ENCODE data around the gene CD36.

CD36 gene

GRCh38 chr7:80635998-80636397 lies 2.4 kb upstream of the CD36 start:
- no peaks in the 10 kb centered on the region for H3K27me3 Mint-ChIP-seq (ENCODE audit: low read depth)
- no peaks in the 10 kb centered on the region for H3K36me3 Mint-ChIP-seq (ENCODE audit: low read depth)
- H3K4me3 Mint-ChIP-seq: no peak overlapping the region
- H3K27ac Mint-ChIP-seq: no peak overlapping the region
- no peaks in the 10 kb centered on the region for H3K4me1 Mint-ChIP-seq (ENCODE audit: low read depth)
- no peaks in the 10 kb centered on the region for H3K9me3 Mint-ChIP-seq

GRCh38 chr7:80636709-80637108 lies 1.7 kb upstream of the CD36 start:
- H3K9me3 Mint-ChIP-seq: no peaks in the 10 kb centered on the region
- H3K36me3 Mint-ChIP-seq (ENCODE audit: low read depth): no peaks in the 10 kb centered on the region
- no peaks in the 10 kb centered on the region for H3K4me1 Mint-ChIP-seq (ENCODE audit: low read depth)
- no peaks in the 10 kb centered on the region for H3K27me3 Mint-ChIP-seq (ENCODE audit: low read depth)
- H3K27ac Mint-ChIP-seq: no peak overlapping the region
- no peak overlapping the region for H3K4me3 Mint-ChIP-seq

DNA sequence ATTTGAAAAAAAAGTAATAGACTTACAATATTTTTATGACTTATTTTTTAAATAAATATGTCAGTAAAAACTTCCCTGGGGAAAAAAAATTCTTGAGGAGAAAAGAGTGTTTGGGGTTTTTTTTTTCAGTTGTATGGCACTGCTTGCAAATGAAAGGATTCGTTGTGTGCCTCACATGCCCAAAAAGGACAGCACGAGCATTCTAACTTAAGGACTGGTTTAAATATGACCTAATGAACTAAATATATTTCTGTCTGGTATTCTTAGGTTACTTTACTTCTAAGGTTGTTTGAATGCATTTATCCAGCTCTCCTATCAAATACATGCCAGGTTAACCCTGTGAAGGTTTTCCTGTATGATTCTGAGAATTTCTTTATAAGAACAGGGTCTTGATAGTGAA lies 988 bp upstream of the CD36 start:
- no peaks in the 10 kb centered on the region for H3K27me3 Mint-ChIP-seq (ENCODE audit: low read depth)
- no peaks in the 10 kb centered on the region for H3K9me3 Mint-ChIP-seq
- H3K36me3 Mint-ChIP-seq (ENCODE audit: low read depth): no peaks in the 10 kb centered on the region
- no peaks in the 10 kb centered on the region for H3K4me1 Mint-ChIP-seq (ENCODE audit: low read depth)
- H3K27ac Mint-ChIP-seq: no peak overlapping the region
- H3K4me3 Mint-ChIP-seq: no peak overlapping the region

DNA sequence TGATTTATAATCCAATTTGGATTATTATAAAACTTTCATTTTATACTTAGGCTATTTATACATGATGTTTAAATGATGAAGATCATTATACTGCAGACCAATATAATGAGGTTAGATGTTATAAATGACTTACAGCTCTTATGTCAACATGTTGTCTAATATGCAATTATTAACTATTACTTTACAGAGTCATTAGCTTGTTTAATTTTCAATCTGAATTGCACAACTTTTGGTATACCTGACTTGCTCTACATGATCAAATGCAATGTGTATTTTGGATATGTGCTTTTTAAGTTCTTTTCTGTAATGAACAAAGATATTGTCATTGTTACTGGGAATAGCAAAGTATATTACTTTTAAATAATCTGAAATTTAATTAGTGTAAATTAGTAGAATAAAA lies 569 bp downstream of the CD36 start:
- no peak overlapping the region for H3K4me3 Mint-ChIP-seq
- H3K36me3 Mint-ChIP-seq (ENCODE audit: low read depth): no peaks in the 10 kb centered on the region
- no peak overlapping the region for H3K27ac Mint-ChIP-seq
- H3K4me1 Mint-ChIP-seq (ENCODE audit: low read depth): no peaks in the 10 kb centered on the region
- H3K9me3 Mint-ChIP-seq: no peaks in the 10 kb centered on the region
- H3K27me3 Mint-ChIP-seq (ENCODE audit: low read depth): no peaks in the 10 kb centered on the region

- Mint-ChIP-seq H3K4me3 (no peak overlapping the region), H3K36me3 (ENCODE audit: low read depth) (no peaks in the 10 kb centered on the region), H3K27me3 (ENCODE audit: low read depth) (no peaks in the 10 kb centered on the region), H3K9me3 (no peaks in the 10 kb centered on the region), H3K4me1 (ENCODE audit: low read depth) (no peaks in the 10 kb centered on the region), H3K27ac (no peak overlapping the region)
Measured at GRCh38 chr7:80640846-80641245, 2.4 kb downstream of the CD36 start.

DNA sequence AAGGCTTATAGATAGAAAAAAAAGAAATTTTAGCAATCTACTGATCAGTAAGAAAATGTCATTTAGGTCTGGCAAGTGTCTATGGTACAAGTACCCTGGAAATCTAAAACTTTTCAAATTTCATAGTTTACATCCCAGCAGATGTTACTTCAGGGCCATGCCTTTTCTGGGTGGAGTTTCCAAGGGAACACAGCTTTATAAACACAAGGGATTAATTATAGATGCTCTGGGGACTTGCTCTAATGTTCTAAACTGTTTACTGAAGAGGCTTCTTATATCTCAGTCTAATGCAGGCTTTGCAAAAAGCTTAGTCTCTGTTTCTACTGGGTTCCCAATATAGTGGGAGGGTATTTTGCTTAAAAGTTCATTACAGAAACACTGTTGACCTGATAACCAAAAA lies 3.1 kb downstream of the CD36 start:
- Mint-ChIP-seq H3K36me3 (ENCODE audit: low read depth) (no peaks in the 10 kb centered on the region), H3K4me3 (no peak overlapping the region), H3K27ac (no peak overlapping the region), H3K27me3 (ENCODE audit: low read depth) (no peaks in the 10 kb centered on the region), H3K4me1 (ENCODE audit: low read depth) (no peaks in the 10 kb centered on the region), H3K9me3 (no peaks in the 10 kb centered on the region)

DNA sequence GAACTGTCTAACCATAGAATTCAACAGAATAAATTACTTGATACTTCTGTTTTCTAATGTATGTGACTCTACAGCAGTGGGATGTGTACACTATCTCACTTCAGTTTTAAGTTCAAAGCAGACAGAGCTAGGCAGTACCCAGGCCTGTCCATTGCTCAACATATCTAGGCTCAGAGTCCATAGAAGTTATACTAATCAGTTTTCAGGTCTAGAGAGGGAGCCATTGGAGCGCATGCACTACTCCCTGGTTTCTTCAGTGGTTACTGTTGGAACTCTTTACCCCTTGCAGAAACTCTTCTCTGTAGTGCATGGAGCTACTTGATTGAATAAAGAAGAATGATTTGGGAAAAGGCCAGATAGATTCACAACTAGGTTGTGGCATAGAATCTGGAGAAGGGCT lies 4.4 kb downstream of the CD36 start:
- H3K36me3 Mint-ChIP-seq (ENCODE audit: low read depth): no peaks in the 10 kb centered on the region
- H3K4me3 Mint-ChIP-seq: no peak overlapping the region
- no peaks in the 10 kb centered on the region for H3K4me1 Mint-ChIP-seq (ENCODE audit: low read depth)
- H3K27ac Mint-ChIP-seq: no peak overlapping the region
- no peaks in the 10 kb centered on the region for H3K27me3 Mint-ChIP-seq (ENCODE audit: low read depth)
- H3K9me3 Mint-ChIP-seq: no peaks in the 10 kb centered on the region

DNA sequence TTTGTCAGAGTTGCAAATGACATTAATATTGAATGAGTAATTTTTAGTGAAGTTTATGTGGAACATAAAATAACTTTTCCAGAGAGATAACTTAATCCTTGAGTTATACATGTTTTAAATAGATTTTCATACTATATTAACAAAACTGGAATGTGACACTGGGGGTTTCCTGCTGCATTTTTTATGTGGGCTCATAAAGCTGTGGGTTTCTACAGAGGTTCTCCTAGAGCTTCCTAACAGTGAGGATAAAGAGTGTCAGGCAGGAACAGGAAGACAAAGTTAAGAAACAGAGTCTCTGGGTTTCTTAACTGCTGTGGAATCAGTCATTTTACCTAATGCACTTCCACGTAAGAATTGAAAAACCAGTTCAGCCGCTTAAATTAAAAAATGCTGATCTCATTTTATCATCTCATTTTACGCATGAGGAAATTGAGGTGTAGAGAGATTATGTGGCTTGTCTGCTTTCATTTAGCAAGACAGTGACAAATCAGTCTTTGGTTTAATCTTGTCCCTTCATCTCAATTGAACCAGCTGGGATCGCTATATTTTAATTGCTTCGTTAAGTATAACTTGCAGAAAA lies 5.0 kb downstream of the CD36 start:
- no peak overlapping the region for H3K4me3 Mint-ChIP-seq
- no peaks in the 10 kb centered on the region for H3K9me3 Mint-ChIP-seq
- no peaks in the 10 kb centered on the region for H3K36me3 Mint-ChIP-seq (ENCODE audit: low read depth)
- H3K27me3 Mint-ChIP-seq (ENCODE audit: low read depth): no peaks in the 10 kb centered on the region
- no peak overlapping the region for H3K27ac Mint-ChIP-seq
- no peaks in the 10 kb centered on the region for H3K4me1 Mint-ChIP-seq (ENCODE audit: low read depth)

DNA sequence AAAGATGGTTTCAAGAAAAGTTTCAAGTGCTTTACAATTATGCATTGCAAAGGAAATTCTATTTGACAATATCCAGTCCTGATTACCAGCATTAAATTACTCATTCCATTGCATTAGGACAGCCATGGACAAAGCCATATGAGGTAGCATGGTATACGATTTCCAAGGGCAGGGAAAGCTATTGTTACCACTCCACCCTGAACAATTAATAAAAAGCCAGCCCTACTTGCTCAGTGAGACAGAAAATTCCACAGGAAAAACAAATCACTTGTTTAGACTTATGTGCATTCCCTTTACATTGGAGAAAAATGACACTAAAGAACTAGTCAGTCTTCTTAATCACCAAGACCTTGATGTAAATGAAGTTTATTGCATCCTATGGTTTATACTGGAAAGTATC lies 5.6 kb downstream of the CD36 start:
- no peaks in the 10 kb centered on the region for H3K9me3 Mint-ChIP-seq
- H3K27ac Mint-ChIP-seq: no peak overlapping the region
- no peaks in the 10 kb centered on the region for H3K27me3 Mint-ChIP-seq (ENCODE audit: low read depth)
- no peaks in the 10 kb centered on the region for H3K4me1 Mint-ChIP-seq (ENCODE audit: low read depth)
- no peak overlapping the region for H3K4me3 Mint-ChIP-seq
- no peaks in the 10 kb centered on the region for H3K36me3 Mint-ChIP-seq (ENCODE audit: low read depth)

- Mint-ChIP-seq H3K27ac (no peak overlapping the region), H3K9me3 (no peaks in the 10 kb centered on the region), H3K4me3 (no peak overlapping the region), H3K27me3 (ENCODE audit: low read depth) (no peaks in the 10 kb centered on the region), H3K36me3 (ENCODE audit: low read depth) (no peaks in the 10 kb centered on the region), H3K4me1 (ENCODE audit: low read depth) (no peaks in the 10 kb centered on the region)
Measured at GRCh38 chr7:80646083-80646865, 7.8 kb downstream of the CD36 start.

DNA sequence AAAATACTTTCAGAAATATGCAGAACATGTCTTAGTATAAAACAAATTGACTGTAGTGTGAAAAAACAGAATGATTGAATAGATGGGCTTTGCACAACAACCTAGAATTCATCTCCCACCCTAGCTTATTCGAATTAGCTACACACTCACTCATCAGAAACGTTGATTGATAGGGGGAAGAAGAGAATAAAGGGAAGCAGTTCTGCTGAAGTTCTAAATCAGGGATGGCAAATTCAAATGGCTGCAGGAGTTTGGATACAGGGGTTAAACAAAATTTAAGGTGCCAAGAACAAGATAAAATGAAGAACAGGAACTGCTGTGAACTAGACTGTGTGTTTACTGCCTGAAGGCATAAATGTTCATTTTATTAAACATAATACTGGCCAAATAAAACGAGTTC lies 9.0 kb downstream of the CD36 start:
- H3K4me1 Mint-ChIP-seq (ENCODE audit: low read depth): no peaks in the 10 kb centered on the region
- no peak overlapping the region for H3K4me3 Mint-ChIP-seq
- H3K9me3 Mint-ChIP-seq: no peaks in the 10 kb centered on the region
- H3K36me3 Mint-ChIP-seq (ENCODE audit: low read depth): no peaks in the 10 kb centered on the region
- H3K27me3 Mint-ChIP-seq (ENCODE audit: low read depth): no peaks in the 10 kb centered on the region
- H3K27ac Mint-ChIP-seq: no peak overlapping the region

GRCh38 chr7:80648031-80648600 lies 9.7 kb downstream of the CD36 start:
- H3K4me3 Mint-ChIP-seq: no peak overlapping the region
- H3K9me3 Mint-ChIP-seq: no peaks in the 10 kb centered on the region
- no peaks in the 10 kb centered on the region for H3K36me3 Mint-ChIP-seq (ENCODE audit: low read depth)
- no peaks in the 10 kb centered on the region for H3K27me3 Mint-ChIP-seq (ENCODE audit: low read depth)
- no peak overlapping the region for H3K27ac Mint-ChIP-seq
- H3K4me1 Mint-ChIP-seq (ENCODE audit: low read depth): no peaks in the 10 kb centered on the region

DNA sequence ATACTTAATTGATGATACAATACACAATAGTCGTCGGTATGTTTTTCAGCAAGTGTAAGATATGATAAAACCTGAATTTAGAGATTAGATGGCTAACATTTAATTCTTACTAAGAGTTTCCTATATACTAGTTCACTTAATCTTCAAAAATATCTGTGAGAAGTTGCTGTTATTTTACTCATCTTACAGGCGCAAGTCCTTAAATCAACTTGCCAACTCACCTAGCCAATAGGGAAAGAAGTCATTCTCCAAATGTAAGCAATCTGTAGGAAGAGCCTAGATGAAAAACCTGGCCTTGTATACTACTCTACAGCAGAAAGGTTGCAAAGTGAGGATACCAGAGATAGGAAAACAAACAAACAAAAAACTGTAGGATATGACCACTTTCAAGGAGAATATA lies 10.6 kb downstream of the CD36 start:
- H3K27ac Mint-ChIP-seq: no peak overlapping the region

DNA sequence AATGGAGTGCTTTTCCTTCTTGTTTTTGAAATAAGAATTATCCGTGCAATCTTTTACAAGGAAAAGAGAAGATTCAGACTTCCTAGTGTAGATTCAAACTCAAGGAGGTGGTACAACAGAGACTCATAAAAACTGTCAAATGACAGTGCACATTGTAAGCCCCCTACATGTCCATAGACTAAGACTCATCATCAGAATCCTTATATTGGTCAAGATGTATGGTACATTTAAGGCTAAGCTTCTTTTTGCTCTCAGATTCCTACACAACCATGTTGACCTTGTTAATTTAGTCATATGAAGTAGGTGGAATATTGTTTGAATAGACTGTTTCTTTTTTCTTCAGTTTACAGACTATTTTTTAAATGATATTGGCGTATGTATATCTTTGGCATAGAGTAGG lies 11.6 kb downstream of the CD36 start:
- H3K9me3 Mint-ChIP-seq: no peaks in the 10 kb centered on the region
- H3K27me3 Mint-ChIP-seq (ENCODE audit: low read depth): no peaks in the 10 kb centered on the region
- H3K4me1 Mint-ChIP-seq (ENCODE audit: low read depth): no peaks in the 10 kb centered on the region
- no peak overlapping the region for H3K4me3 Mint-ChIP-seq
- H3K36me3 Mint-ChIP-seq (ENCODE audit: low read depth): no peaks in the 10 kb centered on the region
- no peak overlapping the region for H3K27ac Mint-ChIP-seq

More for the DNA sequence above, 10.6 kb downstream of the CD36 start:
- Mint-ChIP-seq H3K36me3 (ENCODE audit: low read depth) (no peaks in the 10 kb centered on the region), H3K4me1 (ENCODE audit: low read depth) (no peaks in the 10 kb centered on the region), H3K27me3 (ENCODE audit: low read depth) (no peaks in the 10 kb centered on the region), H3K9me3 (no peaks in the 10 kb centered on the region), H3K4me3 (no peak overlapping the region)

- H3K27ac Mint-ChIP-seq: no peak overlapping the region
- no peaks in the 10 kb centered on the region for H3K27me3 Mint-ChIP-seq (ENCODE audit: low read depth)
- H3K9me3 Mint-ChIP-seq: no peaks in the 10 kb centered on the region
- no peaks in the 10 kb centered on the region for H3K4me1 Mint-ChIP-seq (ENCODE audit: low read depth)
- H3K36me3 Mint-ChIP-seq (ENCODE audit: low read depth): no peaks in the 10 kb centered on the region
- H3K4me3 Mint-ChIP-seq: no peak overlapping the region
Measured at GRCh38 chr7:80651471-80651870, 13.0 kb downstream of the CD36 start.

Measured in T-helper 1 cell treated with Interleukin-12 subunit alpha and Interleukin-12 subunit beta and Interleukin-4 antibody, amounts not matched to agents 30 μg/mL and 1 μg/mL, for 36 hours (primary cell).